ENCODE measurements around the gene TRPV2.
A peak's percentile ranks its signal among the peaks of the same experiment; 100 is the strongest.

The TRPV2 gene

DNA sequence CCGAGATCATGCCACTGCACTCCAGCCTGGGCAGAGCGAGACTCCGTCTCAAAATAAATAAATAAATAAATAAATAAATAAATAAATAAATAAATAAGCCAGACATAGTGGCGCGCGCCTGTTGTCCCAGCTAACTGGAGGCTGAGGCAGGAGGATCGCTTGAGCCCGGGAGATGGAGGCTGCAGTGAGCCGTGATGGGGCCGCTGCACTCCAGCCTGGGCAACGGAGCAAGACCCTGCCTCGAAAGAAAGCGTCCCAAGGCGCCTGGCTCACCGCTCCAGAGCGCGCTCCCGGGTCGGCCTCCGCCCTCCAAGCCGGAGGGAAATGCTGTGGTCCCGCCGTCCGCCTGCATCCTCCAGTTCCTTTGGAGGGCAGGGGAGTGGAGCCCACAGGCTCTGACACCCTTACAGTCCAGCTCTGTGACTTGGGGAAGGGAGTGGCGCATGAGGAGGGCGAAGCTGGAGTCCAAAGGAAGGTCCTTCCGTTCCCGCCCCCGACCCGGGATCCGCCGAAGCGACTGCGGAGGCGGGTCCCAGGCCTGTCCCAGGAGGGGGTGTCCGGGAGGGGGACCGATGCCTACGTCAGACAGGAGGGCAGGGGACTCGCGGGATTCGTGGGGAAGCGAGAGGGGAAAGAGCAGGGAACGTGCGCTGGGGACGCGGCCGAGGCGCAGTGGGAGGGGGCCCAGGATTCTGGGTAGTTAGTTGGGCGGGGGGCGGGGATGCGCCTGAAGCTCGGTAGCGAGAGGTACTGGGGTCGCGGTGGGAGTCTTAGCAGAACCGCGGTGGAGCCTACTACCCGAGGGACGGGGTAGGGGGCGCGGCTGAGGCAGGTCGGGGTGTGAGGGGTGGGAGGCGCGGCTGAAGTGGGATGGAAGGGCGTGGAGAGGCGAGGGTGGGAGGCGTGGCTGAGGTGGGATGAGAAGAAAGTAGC is 8.4 kb upstream of the TRPV2 start:
- no peak for DNase-seq (ENCODE audit: low spot score)

GRCh38 chr17:16407911-16408588 is 7.3 kb upstream of the TRPV2 start:
- peak; percentile 69 for DNase-seq (ENCODE audit: low spot score)

DNA sequence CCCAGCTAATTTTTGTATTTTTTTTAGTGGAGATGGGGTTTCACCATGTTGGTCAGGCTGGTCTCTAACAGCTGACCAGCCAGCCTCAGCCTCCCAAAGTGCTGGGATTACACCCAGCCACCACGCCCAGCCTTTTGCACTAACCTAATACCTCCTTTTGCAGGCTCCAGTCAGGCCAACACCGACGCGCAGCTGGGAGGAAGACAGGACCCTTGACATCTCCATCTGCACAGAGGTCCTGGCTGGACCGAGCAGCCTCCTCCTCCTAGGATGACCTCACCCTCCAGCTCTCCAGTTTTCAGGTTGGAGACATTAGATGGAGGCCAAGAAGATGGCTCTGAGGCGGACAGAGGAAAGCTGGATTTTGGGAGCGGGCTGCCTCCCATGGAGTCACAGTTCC is 2.0 kb downstream of the TRPV2 start:
- no peak for DNase-seq (ENCODE audit: low spot score)

GRCh38 chr17:16417896-16418684 is 2.7 kb downstream of the TRPV2 start:
- no peak for DNase-seq (ENCODE audit: low spot score)

DNA sequence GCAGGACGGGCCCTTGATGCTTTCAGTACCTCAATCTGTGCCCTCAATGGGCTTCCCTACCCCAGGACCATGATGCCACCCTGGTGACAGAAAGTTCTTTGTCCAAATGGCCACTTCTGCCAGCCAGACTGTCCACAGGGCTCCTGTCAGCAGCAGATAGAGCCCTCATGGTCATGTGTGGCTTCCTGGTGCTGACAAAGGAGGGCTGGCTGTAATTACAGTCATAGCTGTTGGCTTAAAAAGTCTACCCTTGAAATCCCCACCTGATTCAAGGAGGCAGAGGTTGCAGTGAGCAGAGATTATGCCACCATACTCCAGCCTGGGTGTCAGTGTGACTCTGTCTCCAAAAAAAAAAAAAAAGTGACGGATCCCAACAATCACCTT is 3.3 kb downstream of the TRPV2 start:
- DNase-seq (ENCODE audit: low spot score): no peak

- peak; percentile 79 for DNase-seq (ENCODE audit: low spot score)
These were observed 3.9 kb downstream of the TRPV2 start for GRCh38 chr17:16419074-16419928.

DNA sequence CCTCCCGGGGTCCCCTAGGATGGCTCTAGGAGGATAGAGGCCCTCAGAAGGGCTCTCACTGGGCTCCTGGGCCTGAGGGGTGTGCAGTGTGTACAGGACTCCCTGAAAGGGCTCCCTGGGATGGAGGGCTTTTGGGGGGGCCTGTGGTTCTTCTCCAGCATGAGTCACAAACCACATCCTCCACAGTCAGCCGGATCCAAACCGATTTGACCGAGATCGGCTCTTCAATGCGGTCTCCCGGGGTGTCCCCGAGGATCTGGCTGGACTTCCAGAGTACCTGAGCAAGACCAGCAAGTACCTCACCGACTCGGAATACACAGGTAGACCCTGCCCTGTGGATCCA is 4.5 kb downstream of the TRPV2 start:
- no peak for DNase-seq (ENCODE audit: low spot score)

- DNase-seq (ENCODE audit: low spot score): no peak
These were observed 7.0 kb downstream of the TRPV2 start for GRCh38 chr17:16422416-16422815.

- DNase-seq (ENCODE audit: low spot score): no peak
These were observed 8.0 kb downstream of the TRPV2 start for GRCh38 chr17:16423226-16423872.

- no peak for DNase-seq (ENCODE audit: low spot score)
These were observed 9.8 kb downstream of the TRPV2 start for GRCh38 chr17:16425202-16425601.

DNA sequence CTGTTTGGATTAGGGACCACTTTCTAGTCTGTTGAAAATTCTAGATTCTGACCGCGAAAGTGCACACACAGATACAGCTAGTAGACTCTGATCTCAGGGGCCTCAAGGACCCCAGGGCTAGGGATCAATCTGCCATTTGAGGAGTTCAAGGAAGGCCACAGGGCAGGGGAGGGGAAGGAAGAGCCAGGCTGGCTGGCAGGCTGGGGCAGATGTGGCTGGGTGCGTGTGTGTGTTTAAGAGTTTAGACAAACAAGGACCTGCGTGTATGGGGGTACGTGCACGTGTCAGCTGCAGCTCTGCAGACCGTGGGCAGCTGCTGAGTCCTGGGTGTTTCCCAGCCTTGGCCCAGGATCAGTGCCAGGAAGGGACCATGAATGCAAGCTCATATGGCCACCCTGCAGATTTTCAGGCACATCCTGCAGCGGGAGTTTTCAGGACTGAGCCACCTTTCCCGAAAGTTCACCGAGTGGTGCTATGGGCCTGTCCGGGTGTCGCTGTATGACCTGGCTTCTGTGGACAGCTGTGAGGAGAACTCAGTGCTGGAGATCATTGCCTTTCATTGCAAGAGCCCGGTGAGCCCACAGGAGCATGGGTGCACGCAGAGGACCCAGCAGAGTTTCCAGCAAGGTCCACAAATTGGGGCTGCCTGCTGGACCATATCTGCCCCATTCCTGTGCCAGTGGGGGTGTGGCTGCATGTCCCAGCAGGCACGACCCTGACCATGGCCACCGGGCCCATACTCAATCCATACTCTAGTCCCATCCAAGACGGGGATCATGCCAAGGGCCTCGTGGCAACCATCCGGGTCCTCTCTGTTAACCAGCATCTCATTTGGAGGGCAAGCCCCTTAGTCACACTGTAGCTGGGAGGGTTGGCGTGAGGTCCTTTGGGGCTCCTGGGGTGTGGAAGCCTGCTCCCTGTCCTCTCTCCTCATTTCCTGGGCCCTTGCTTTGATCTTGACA is 10.6 kb downstream of the TRPV2 start:
- DNase-seq (ENCODE audit: low spot score): no peak

DNA sequence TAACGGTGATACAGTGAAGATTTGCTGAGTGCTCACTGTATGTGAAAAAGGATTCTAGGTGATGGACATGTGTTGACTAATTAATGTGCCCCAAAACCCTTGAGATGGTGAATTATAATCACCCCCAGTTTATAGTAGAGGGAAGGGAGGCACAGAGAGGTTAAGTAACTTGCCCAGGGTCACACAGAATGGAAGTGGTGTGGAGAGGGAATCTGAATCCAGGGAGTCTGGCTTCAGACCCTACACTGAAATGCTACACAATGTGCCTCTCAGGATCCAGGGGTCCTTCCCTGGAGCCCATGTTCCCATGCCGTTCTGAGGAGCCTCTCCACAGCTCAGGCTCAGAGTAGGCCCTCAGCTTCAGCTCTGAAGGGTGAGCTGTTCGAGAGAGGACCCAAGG is 11.6 kb downstream of the TRPV2 start:
- no peak for DNase-seq (ENCODE audit: low spot score)

DNA sequence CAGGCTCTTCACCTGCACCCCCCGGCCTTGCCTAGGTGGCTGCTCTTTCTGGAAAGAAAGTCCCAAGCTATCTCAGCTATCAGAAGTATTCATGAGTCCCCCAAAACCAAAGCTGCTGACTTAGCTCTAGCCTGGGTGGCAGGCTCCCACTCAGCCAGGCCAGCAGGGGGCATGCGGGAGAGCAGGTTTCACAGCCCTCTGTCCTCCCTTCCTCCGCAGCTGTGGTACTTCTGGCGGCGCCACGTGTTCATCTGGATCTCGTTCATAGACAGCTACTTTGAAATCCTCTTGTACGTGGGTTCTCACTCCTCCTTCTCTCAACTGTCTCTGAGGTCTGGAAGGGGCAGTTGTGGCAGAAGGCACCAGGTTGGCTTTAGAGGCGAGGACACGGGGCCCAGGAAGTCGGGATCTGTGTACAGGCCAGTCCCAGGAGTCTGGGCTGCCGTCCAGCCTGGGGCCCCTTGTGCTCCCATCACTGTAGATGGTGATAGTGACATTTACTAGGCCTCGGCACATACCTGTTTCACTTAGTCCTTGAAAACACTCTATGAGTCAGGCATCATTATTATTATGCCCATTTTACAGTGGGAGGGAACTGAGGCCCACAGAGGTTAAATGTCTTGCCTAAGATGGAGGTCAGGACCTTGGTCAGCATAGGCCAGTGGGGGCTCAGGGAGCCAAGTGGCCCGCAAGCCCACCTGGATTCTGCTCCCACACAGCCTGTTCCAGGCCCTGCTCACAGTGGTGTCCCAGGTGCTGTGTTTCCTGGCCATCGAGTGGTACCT is 12.9 kb downstream of the TRPV2 start:
- peak; percentile 73 for DNase-seq (ENCODE audit: low spot score)

GRCh38 chr17:16429083-16429482 is 13.7 kb downstream of the TRPV2 start:
- no peak for DNase-seq (ENCODE audit: low spot score)

- no peak for DNase-seq (ENCODE audit: low spot score)
These were observed 15.3 kb downstream of the TRPV2 start for GRCh38 chr17:16430650-16431049.

DNA sequence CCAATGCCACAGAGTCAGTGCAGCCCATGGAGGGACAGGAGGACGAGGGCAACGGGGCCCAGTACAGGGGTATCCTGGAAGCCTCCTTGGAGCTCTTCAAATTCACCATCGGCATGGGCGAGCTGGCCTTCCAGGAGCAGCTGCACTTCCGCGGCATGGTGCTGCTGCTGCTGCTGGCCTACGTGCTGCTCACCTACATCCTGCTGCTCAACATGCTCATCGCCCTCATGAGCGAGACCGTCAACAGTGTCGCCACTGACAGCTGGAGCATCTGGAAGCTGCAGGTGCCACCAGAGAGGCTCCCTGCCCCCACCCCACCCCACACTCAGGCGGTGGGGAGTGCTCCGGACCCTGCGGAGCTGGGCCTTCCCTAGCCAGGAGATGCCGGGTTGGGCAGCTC is 16.6 kb downstream of the TRPV2 start:
- no peak for DNase-seq (ENCODE audit: low spot score)

DNA sequence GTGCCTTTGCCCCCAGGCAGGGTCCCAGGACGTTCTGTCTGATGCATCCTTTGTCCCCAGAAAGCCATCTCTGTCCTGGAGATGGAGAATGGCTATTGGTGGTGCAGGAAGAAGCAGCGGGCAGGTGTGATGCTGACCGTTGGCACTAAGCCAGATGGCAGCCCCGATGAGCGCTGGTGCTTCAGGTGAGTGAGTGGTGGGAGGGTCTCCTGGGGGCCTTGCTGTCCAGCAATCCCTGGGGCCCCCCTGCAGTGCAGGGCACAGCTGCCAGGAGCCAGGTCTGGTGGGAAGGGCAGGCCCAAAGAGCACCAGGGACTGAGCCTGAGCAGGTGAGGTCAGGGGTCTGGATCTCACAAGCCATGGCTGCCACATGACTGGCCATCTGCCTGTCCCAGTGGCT is 18.1 kb downstream of the TRPV2 start:
- DNase-seq (ENCODE audit: low spot score): no peak

DNA sequence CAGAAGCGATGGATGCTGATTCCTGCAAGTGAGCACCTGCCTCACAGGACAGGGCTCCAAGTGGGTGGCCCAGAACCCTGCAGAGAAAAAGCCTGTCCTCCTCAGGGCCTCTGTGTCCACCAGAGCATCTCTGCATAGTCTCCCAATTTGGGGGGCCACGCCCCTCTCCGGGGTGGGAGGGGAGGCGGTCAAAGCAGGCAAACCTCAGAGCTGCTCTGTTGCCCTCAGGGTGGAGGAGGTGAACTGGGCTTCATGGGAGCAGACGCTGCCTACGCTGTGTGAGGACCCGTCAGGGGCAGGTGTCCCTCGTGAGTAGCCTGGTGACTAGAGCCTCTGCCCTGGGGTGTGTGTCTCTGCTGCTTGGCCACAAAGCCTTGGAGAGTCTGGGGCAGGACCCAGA is 19.3 kb downstream of the TRPV2 start:
- DNase-seq (ENCODE audit: low spot score): no peak
